Endothelial cell of umbilical vein (primary cell): ENCODE measurements around the gene PRKAG1.

Experiments
- JUN ChIP-seq: IDR thresholded peaks from 2 replicates; pipeline ENCODE4 v1.6.1; 2011; ENCODE audit warnings: borderline replicate concordance, low read depth; ENCODE audit not compliant: insufficient read length, insufficient read depth
- POLR2A ChIP-seq: IDR thresholded peaks from 2 replicates; pipeline ENCODE4 v1.6.1; 2012; ENCODE audit warnings: low read depth, mild to moderate bottlenecking, control low read depth, low read length
- POLR2AphosphoS5 ChIP-seq: IDR thresholded peaks from 2 replicates; pipeline ENCODE4 v1.6.1; 2012; ENCODE audit warnings: low read depth, mild to moderate bottlenecking, control low read depth, low read length, moderate library complexity; ENCODE audit not compliant: insufficient read depth
- TF ChIP-seq, protein P1 (sequence below), 2 donors: IDR thresholded peaks; 1 replicate in 1 of 2; 2 replicates in 1 of 2; pipeline ENCODE4 v1.5.1; 2011; ENCODE audit warnings: low read length in 2 of 2, mild to moderate bottlenecking in 2 of 2, moderate library complexity in 2 of 2, control low read depth in 1 of 2, inconsistent platforms in 1 of 2, low read depth in 1 of 2; ENCODE audit not compliant: insufficient read depth in 1 of 2; ENCODE audit errors: extremely low read depth in 1 of 2

DNA sequence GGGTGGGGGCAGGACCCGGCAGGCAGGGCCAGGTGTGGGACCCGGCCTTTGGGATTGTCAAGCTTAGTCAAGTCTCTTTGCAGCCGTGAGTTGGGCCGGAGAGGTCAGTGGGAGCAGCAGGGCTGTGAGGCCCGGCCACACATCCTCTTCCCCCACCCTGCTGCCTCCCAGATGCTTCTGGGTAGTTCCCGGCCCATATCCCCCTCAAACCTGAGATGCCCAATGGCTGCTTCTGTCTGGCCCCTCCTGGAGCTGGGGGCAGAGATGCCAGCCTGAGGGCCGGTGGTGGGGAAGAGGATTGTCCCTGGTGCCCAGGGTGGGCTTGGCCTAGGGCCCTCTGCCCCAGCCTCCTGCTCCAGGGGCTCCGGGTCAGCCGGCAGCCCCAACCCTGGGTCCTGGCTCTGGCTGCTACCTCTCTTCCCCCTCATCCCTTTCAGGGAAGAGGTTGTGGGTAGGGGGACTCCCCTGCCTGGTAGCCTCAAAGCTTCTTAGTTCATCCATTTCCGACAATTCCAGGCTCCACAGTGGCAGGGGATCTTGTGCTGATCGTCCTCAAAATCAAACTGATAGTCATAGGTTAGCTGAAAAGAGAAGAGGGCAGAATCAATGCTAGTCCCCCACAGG, 2.8 kb upstream of the PRKAG1 start:
- no peak for TF ChIP-seq POLR2AphosphoS5
- TF ChIP-seq, protein P1, sequence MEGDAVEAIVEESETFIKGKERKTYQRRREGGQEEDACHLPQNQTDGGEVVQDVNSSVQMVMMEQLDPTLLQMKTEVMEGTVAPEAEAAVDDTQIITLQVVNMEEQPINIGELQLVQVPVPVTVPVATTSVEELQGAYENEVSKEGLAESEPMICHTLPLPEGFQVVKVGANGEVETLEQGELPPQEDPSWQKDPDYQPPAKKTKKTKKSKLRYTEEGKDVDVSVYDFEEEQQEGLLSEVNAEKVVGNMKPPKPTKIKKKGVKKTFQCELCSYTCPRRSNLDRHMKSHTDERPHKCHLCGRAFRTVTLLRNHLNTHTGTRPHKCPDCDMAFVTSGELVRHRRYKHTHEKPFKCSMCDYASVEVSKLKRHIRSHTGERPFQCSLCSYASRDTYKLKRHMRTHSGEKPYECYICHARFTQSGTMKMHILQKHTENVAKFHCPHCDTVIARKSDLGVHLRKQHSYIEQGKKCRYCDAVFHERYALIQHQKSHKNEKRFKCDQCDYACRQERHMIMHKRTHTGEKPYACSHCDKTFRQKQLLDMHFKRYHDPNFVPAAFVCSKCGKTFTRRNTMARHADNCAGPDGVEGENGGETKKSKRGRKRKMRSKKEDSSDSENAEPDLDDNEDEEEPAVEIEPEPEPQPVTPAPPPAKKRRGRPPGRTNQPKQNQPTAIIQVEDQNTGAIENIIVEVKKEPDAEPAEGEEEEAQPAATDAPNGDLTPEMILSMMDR (IDR thresholded peaks at IDR 0.05; ENCODE audit: extremely low read depth in 1 of 2, insufficient read depth in 1 of 2, low read depth in 1 of 2, low read length in 2 of 2): no peak
- no peak for TF ChIP-seq JUN
- TF ChIP-seq POLR2A: no peak
